ENCODE data around the gene DUT. TPM values are rescaled to one million over a fixed set of nuclear protein-coding genes. Genes with fewer than 3 reads are reported as not detected.

Gene DUT
- total and polyA plus RNA-seq, 2 of the 8 experiments (the other 6 are each of a cell fraction or from before 2014, with no cell fraction given), result 71.5 to 246 TPM

- Histone ChIP-seq H2AK5ac (ENCODE audit: low read depth, low read length) (no peak overlapping the region), H3K79me1 (ENCODE audit: low read depth, low read length) (no peaks in the 10 kb centered on the region), H3K4ac (replicated peaks; ENCODE audit: insufficient read length, low read depth, low read length) (no peak overlapping the region), H2AFZ (ENCODE audit: low read length) (no peak overlapping the region), H3K23me2 (ENCODE audit: low read depth, low read length) (no peaks in the 10 kb centered on the region), H4K5ac (ENCODE audit: insufficient read length, low read depth, low read length) (no peak overlapping the region), H3K23ac (ENCODE audit: insufficient read length) (no peak overlapping the region), H3K18ac (ENCODE audit: extremely low read depth, low read length) (no peak overlapping the region), H3K27me3 (replicated peaks in 1 of 4; ENCODE audit: control insufficient read depth in 3 of 4, extremely low read depth in 1 of 4, insufficient read depth in 3 of 4, low read length in 3 of 4) (no peaks in the 10 kb centered on the region), H2BK5ac (ENCODE audit: low read depth, low read length) (no peak overlapping the region), H3K4me3 (ENCODE audit: extremely low read depth in 1 of 4, insufficient read depth in 2 of 4, low read depth in 3 of 4, low read length in 4 of 4) (no peak overlapping the region), H3K14ac (ENCODE audit: insufficient read length) (no peak overlapping the region), H3K9ac (replicated peaks in 1 of 4; ENCODE audit: extremely low read depth in 1 of 4, low read depth in 3 of 4, low read length in 3 of 4) (no peak overlapping the region), H3K79me2 (ENCODE audit: control insufficient read depth in 1 of 2, insufficient read depth in 2 of 2, low read length in 2 of 2) (no peaks in the 10 kb centered on the region), H2BK15ac (ENCODE audit: low read length) (no peak overlapping the region), H3K4me2 (ENCODE audit: insufficient read depth in 1 of 2, low read depth in 2 of 2, low read length in 2 of 2) (no peak overlapping the region), H3K4me1 (replicated peaks in 1 of 4; ENCODE audit: control insufficient read depth in 3 of 4, insufficient read depth in 4 of 4, low read length in 3 of 4) (no peaks in the 10 kb centered on the region), H3K56ac (replicated peaks; ENCODE audit: insufficient read length, low read depth, low read length) (no peak overlapping the region), H4K8ac (ENCODE audit: extremely low read depth, insufficient read depth, low read length) (no peak overlapping the region), H4K20me1 (replicated peaks in 1 of 2; ENCODE audit: control insufficient read depth in 1 of 2, insufficient read depth in 2 of 2, low read length in 2 of 2) (no peaks in the 10 kb centered on the region), H3K36me3 (ENCODE audit: control insufficient read depth in 2 of 4, insufficient read depth in 4 of 4, low read length in 3 of 4) (no peaks in the 10 kb centered on the region), H2BK12ac (ENCODE audit: low read depth, low read length) (no peak overlapping the region), H2BK20ac (ENCODE audit: low read length) (no peak overlapping the region), H4K91ac (replicated peaks; ENCODE audit: insufficient read length, low read length) (no peak overlapping the region), H2BK120ac (replicated peaks; ENCODE audit: low read depth, low read length) (no peak overlapping the region), H3K9me3 (ENCODE audit: insufficient read depth in 2 of 2, low read depth in 1 of 2, low read length in 1 of 2) (0 out of 4 replicates have a peak, but pooled peaks cover 0 to 3% of the 10 kb centered on the region in 2 experiments), H3K27ac (ENCODE audit: low read depth, low read length) (no peak overlapping the region)
- FAIRE-seq (no peak), DNase-seq (ENCODE audit: low read depth in 1 of 2, low spot score in 2 of 2) (no peak)
- TF ChIP-seq TAF7 (optimal IDR thresholded peaks at IDR 0.05; ENCODE audit: borderline replicate concordance, low read depth, low read length), result no peak
- TF ChIP-seq KDM4A (IDR thresholded peaks at IDR 0.05; ENCODE audit: low read depth, low read length, severe bottlenecking), result no peak
- TF ChIP-seq KDM1A (IDR thresholded peaks at IDR 0.05; ENCODE audit: borderline replicate concordance, low read length), result no peak
- TF ChIP-seq RNF2 (IDR thresholded peaks at IDR 0.05; ENCODE audit: borderline replicate concordance, low read depth, low read length, missing control alignments, poor library complexity, severe bottlenecking), result no peak
- TF ChIP-seq TBP (IDR thresholded peaks at IDR 0.05; ENCODE audit: low read depth, low read length), result no peak
- no peak for TF ChIP-seq EZH2 (IDR thresholded peaks at IDR 0.05; ENCODE audit: low read depth, low read length, severe bottlenecking)
- POLR2A ChIA-PET (ENCODE audit: partially characterized antibody), result no interaction called here
- CTCF ChIA-PET (ENCODE audit: partially characterized antibody), result interaction anchor here (0.8 to 2.8 kb wide), 9 partner anchors 10 to 322 kb away, joined by 3 to 12 read pairs (median 3); no protein-coding TSS in a partner anchor
- WGBS, 2 experiments (ENCODE audit: extremely low coverage in 1 of 2, insufficient coverage in 1 of 2, insufficient read length in 1 of 2, insufficient replicate concordance in 2 of 2, low coverage in 1 of 2, low lambda C conversion rate in 2 of 2, missing lambda C conversion rate in 1 of 2), result 80% methylated on average over 3 of the region's 3 CpGs; no CpG with 5 or more reads in 1 of the 2 experiments
Observed at GRCh38 chr15:48374472-48374871, 43.2 kb downstream of the DUT start.

Data from H1 (cell line).